ENCODE data around the gene GYS1.
"Not testable (repeated sequence)": the region's sequence is repeated elsewhere in the genome, so short reads cannot be mapped to it uniquely, and the experiment has no call there.

Gene GYS1

GRCh38 chr19:48933382-48933932, 59.7 kb downstream of the GYS1 start, which contains the start of gene DHDH:
TSS of gene DHDH (plus strand) at chr19:48933699. CDS start at chr19:48933722, 23 bp downstream.
- H3K9me3 Mint-ChIP-seq, result no peaks in the 10 kb centered on the region
- H3K27ac Mint-ChIP-seq, result no peak within 1 kb of the TSS
- no peaks in the 10 kb centered on the region for H3K36me3 Mint-ChIP-seq (ENCODE audit: low read depth)
- peak within 1 kb of the TSS; percentile 77 for H3K4me3 Mint-ChIP-seq
- DNase-seq, result peak; percentile 75
- peaks cover 3% of the 10 kb centered on the region for H3K27me3 Mint-ChIP-seq
- H3K4me1 Mint-ChIP-seq, result peaks cover 14% of the 10 kb centered on the region
- ATAC-seq, result peak; percentile 88

DNA sequence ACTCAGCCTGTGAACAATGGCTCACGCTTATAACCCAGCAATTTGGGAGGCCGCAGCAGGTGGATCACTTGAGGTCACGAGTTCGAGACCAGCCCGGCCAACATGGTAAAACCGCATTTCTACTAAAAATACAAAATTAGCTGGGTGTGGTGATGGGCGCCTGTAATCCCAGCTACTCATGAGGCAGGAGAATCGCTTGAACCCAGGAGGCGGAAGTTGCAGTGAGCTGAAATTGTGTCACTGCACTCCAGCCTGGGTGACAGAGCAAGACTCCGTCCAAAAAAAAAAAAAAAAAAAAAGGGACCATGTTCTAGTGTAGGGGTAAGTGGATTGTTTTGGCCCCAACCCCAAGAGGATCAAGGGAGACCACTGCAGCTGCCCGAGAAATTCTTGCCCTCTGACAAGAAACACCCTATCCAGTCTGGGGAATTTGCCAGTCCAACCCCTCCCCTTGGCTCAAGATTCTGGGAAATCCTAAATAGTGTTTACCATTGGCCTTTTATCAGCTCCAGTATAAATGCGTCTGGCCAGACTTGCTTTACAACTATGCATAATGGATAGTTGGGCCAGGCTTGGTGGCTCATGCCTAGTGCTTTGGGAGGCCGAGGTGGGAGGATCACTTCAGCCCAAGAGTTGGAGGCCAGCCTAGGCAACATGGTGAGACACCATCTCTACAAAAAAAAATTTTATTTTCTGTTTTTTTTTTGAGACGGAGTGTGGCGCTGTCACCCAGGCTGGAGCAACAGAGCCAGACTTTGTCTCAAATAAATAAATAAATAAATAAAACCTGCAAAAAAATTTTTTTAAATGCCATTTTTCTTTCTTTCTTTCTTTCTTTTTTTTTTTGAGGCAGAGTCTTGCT, 64.7 kb downstream of the GYS1 start:
- Mint-ChIP-seq H3K4me3 (no peak overlapping the region), H3K9me3 (no peaks in the 10 kb centered on the region), H3K27ac (no peak overlapping the region), H3K36me3 (ENCODE audit: low read depth) (no peaks in the 10 kb centered on the region), H3K27me3 (peaks cover 3% of the 10 kb centered on the region), H3K4me1 (peaks cover 10% of the 10 kb centered on the region)
- DNase-seq (no peak), ATAC-seq (no peak)

- not testable (repeated sequence) for H3K9me3 Mint-ChIP-seq; H3K4me1 Mint-ChIP-seq; H3K36me3 Mint-ChIP-seq (ENCODE audit: low read depth); H3K27ac Mint-ChIP-seq; ATAC-seq; H3K27me3 Mint-ChIP-seq; H3K4me3 Mint-ChIP-seq; DNase-seq
These were observed 65.4 kb downstream of the GYS1 start for GRCh38 chr19:48927692-48928091.

DNA sequence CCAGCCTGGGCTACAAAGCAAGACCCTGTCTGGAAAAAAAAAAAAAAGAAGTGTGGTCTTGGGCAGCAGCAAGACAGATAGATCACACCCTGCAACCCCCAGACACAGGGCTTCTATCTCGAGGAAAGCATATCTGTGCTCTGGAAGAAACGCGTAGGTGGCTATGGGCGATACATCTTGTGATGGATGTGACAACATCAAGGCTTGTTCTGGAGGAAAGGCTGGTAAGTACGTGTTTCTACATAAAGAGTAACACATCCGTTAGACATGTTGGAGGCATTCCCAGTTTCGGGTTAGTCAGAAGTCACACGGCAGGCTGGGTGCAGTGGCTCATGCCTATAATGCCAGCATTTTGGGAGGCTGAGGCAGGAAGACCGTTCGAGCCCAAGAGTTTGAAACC, 66.2 kb downstream of the GYS1 start:
- ATAC-seq, result peak; percentile 50
- peaks cover 3% of the 10 kb centered on the region for H3K36me3 Mint-ChIP-seq (ENCODE audit: low read depth)
- H3K27me3 Mint-ChIP-seq, result no peaks in the 10 kb centered on the region
- H3K9me3 Mint-ChIP-seq, result no peaks in the 10 kb centered on the region
- peaks cover 7% of the 10 kb centered on the region for H3K4me1 Mint-ChIP-seq
- DNase-seq, result peak; percentile 8
- no peak overlapping the region for H3K27ac Mint-ChIP-seq
- peak overlapping the region; percentile 18 for H3K4me3 Mint-ChIP-seq

DNA sequence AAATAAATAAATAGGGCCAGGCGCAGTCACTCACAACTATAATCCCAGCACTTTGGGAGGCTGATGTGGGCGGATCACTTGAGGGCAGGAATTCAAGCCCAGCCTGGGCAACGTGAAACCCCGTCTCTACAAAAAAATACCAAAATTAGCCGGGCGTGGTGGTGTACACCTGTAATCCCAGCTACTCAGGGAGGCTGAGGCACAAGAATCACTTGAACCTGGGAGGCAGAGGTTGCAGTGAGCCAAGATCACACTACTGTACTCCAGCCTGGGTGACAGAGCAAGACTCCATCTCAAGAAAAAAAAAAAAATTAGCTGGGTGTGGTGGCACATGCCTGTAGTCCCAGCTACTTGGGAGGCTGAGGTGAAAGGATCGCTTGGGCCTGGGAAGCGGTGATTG, 67.2 kb downstream of the GYS1 start:
- H3K4me3 Mint-ChIP-seq; DNase-seq; H3K27me3 Mint-ChIP-seq; H3K27ac Mint-ChIP-seq; H3K9me3 Mint-ChIP-seq; H3K36me3 Mint-ChIP-seq (ENCODE audit: low read depth); H3K4me1 Mint-ChIP-seq; ATAC-seq: not testable (repeated sequence)

DNA sequence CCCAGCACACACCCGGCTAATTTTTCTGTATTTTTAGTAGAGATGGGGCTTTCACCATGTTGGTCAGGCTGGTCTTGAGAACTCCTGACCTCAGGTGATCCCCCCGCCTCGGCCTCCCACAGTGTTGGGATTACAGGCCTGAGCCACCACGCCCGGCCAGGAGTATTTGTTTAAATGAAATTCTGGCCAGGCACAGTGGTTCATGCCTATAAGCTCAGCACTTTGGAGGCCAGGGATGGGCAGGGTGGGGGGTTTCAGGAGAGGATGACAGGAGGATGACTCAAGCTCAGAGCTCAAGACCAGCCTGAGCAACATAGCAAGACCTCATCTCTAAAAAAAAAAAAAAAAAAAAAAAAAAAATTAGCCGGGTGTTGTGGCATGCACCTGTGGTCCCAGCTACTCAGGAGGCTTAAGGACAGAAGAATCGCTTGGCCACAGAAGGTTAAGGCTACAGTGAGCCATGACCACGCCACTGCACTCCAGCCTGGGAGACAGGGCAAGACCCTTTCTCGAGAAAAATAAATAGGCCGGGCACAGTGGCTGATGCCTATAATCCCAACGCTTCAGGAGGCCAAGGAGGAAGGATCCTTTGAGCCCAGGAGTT, 67.8 kb downstream of the GYS1 start:
- Mint-ChIP-seq H3K9me3 (no peaks in the 10 kb centered on the region), H3K27me3 (no peaks in the 10 kb centered on the region), H3K27ac (no peak overlapping the region), H3K4me3 (no peak overlapping the region), H3K36me3 (ENCODE audit: low read depth) (peaks cover 3% of the 10 kb centered on the region), H3K4me1 (peaks cover 7% of the 10 kb centered on the region)
- DNase-seq (no peak), ATAC-seq (no peak)

GRCh38 chr19:48922548-48923490, 70.3 kb downstream of the GYS1 start:
- DNase-seq (no peak), ATAC-seq (no peak)
- no peak overlapping the region for H3K27ac Mint-ChIP-seq
- peaks cover 9% of the 10 kb centered on the region for H3K36me3 Mint-ChIP-seq (ENCODE audit: low read depth)
- no peaks in the 10 kb centered on the region for H3K9me3 Mint-ChIP-seq
- H3K4me1 Mint-ChIP-seq, result peaks cover 7% of the 10 kb centered on the region
- no peaks in the 10 kb centered on the region for H3K27me3 Mint-ChIP-seq
- H3K4me3 Mint-ChIP-seq, result no peak overlapping the region

GRCh38 chr19:48921721-48922500, 71.2 kb downstream of the GYS1 start:
- H3K27ac Mint-ChIP-seq, result no peak overlapping the region
- H3K9me3 Mint-ChIP-seq, result no peaks in the 10 kb centered on the region
- H3K36me3 Mint-ChIP-seq (ENCODE audit: low read depth), result peaks cover 9% of the 10 kb centered on the region
- no peak for ATAC-seq
- H3K4me3 Mint-ChIP-seq, result no peak overlapping the region
- peaks cover 5% of the 10 kb centered on the region for H3K4me1 Mint-ChIP-seq
- H3K27me3 Mint-ChIP-seq, result no peaks in the 10 kb centered on the region
- DNase-seq, result no peak

GRCh38 chr19:48920949-48921348, 72.2 kb downstream of the GYS1 start:
- Mint-ChIP-seq H3K9me3 (no peaks in the 10 kb centered on the region), H3K36me3 (ENCODE audit: low read depth) (peaks cover 10% of the 10 kb centered on the region), H3K4me3 (no peak overlapping the region), H3K27ac (no peak overlapping the region), H3K4me1 (no peaks in the 10 kb centered on the region), H3K27me3 (no peaks in the 10 kb centered on the region)
- DNase-seq, result no peak
- no peak for ATAC-seq

DNA sequence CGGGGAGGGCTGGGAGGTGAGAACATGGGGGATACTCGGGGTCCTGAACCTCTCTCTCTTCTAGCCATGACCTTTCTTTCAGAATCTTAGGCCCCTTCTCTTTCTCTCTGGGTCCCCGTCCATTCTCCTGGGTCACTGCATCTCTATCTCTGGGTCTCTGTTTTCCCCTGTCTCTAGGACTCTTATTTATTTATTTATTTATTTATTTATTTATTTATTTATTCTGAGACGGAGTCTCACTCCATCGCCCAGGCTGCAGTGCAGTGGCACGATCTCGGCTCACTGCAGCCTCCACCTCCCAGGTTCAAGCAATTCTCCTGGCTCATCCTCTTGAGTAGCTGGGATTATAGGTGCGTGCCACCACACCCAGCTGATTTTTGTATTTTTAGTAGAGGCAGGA, 73.8 kb downstream of the GYS1 start:
- not testable (repeated sequence) for ATAC-seq, H3K9me3 Mint-ChIP-seq, H3K4me1 Mint-ChIP-seq, H3K27me3 Mint-ChIP-seq, H3K27ac Mint-ChIP-seq, H3K4me3 Mint-ChIP-seq, DNase-seq
- peaks cover 15% of the 10 kb centered on the region for H3K36me3 Mint-ChIP-seq (ENCODE audit: low read depth)

GRCh38 chr19:48918801-48919247, 74.3 kb downstream of the GYS1 start:
- ATAC-seq (peak; percentile 53), DNase-seq (no peak)
- H3K4me3 Mint-ChIP-seq, result no peak overlapping the region
- peaks cover 17% of the 10 kb centered on the region for H3K36me3 Mint-ChIP-seq (ENCODE audit: low read depth)
- H3K9me3 Mint-ChIP-seq, result no peaks in the 10 kb centered on the region
- H3K27ac Mint-ChIP-seq, result no peak overlapping the region
- no peaks in the 10 kb centered on the region for H3K4me1 Mint-ChIP-seq
- no peaks in the 10 kb centered on the region for H3K27me3 Mint-ChIP-seq
